HepG2 (cell line): ENCODE results near the gene NR1H3. TPM values are rescaled to one million over a fixed set of nuclear protein-coding genes. Genes with fewer than 3 reads are reported as not detected.

ENCODE experiments used
- BHLHE40 ChIP-seq: IDR thresholded peaks from 2 replicates; pipeline ENCODE4 v1.6.1; 2011; ENCODE audit warnings: low read length, improper control_type of control experiment
- CTCF ChIP-seq: sonication (generic); formaldehyde crosslinking; IDR thresholded peaks from 2 replicates; pipeline ENCODE4 v1.5.0; 2020; ENCODE audit warnings: mild to moderate bottlenecking, missing genetic modification reagents, moderate library complexity
- DR1 ChIP-seq: sonication (generic); formaldehyde crosslinking; IDR thresholded peaks from 2 replicates; pipeline ENCODE4 v1.8.0; 2021; ENCODE audit warnings: mild to moderate bottlenecking, missing genetic modification reagents, inconsistent platforms
- DRAP1 ChIP-seq: IDR thresholded peaks from 2 replicates; pipeline ENCODE4 v1.6.1; 2016; ENCODE audit warnings: missing genetic modification reagents, missing compliant biosample characterization
- EP300 ChIP-seq, 3 experiments: sonication (generic) in 1 of 3; formaldehyde crosslinking in 1 of 3; IDR thresholded peaks; 2 replicates each; pipeline versions ENCODE4 v1.5.1 to v1.6.1; 2011 to 2020; ENCODE audit warnings: low read depth in 2 of 3, low read length in 2 of 3, borderline replicate concordance in 1 of 3, improper control_type of control experiment in 1 of 3, mild to moderate bottlenecking in 1 of 3, missing genetic modification reagents in 1 of 3, moderate library complexity in 1 of 3
- FOXP4 ChIP-seq: sonication (generic); formaldehyde crosslinking; IDR thresholded peaks from 2 replicates; pipeline ENCODE4 v1.4.0; 2020; ENCODE audit warnings: missing genetic modification reagents
- HDAC1 ChIP-seq: sonication (generic); formaldehyde crosslinking; IDR thresholded peaks from 2 replicates; pipeline ENCODE4 v1.5.1; 2020; ENCODE audit warnings: mild to moderate bottlenecking, missing genetic modification reagents
- HES4 ChIP-seq: sonication (generic); formaldehyde crosslinking; IDR thresholded peaks from 2 replicates; pipeline ENCODE4 v1.9.0; 2021; ENCODE audit warnings: mild to moderate bottlenecking, missing genetic modification reagents, borderline replicate concordance
- POLR2AphosphoS5 ChIP-seq: IDR thresholded peaks from 2 replicates; pipeline ENCODE4 v1.6.1; 2012; ENCODE audit warnings: low read depth, low read length
- SP1 ChIP-seq, 2 experiments: fragments of 450-650 bp in 1 of 2; sonication (generic) in 1 of 2; formaldehyde crosslinking in 1 of 2; IDR thresholded peaks; 2 replicates each; pipeline versions ENCODE4 v1.4.0 to v1.6.1; 2016 to 2020; ENCODE audit warnings: missing genetic modification reagents in 1 of 2
- SSRP1 ChIP-seq: IDR thresholded peaks from 2 replicates; pipeline ENCODE4 v1.6.1; 2016; ENCODE audit warnings: control low read depth
- ZFX ChIP-seq: sonication (generic); formaldehyde crosslinking; IDR thresholded peaks from 2 replicates; pipeline ENCODE4 v1.4.0; 2020; ENCODE audit warnings: mild to moderate bottlenecking, low read depth, missing genetic modification reagents, moderate library complexity
- ZNF142 ChIP-seq: sonication (generic); formaldehyde crosslinking; IDR thresholded peaks from 2 replicates; pipeline ENCODE4 v1.4.0; 2020; ENCODE audit warnings: missing genetic modification reagents
- ZNF232 ChIP-seq: sonication (generic); formaldehyde crosslinking; IDR thresholded peaks from 2 replicates; pipeline ENCODE4 v1.4.0; 2020; ENCODE audit warnings: missing genetic modification reagents, borderline replicate concordance
- ZNF276 ChIP-seq: sonication (generic); formaldehyde crosslinking; IDR thresholded peaks from 2 replicates; pipeline ENCODE4 v1.4.0; 2020; ENCODE audit warnings: mild to moderate bottlenecking, low read depth, missing genetic modification reagents
- ZNF350 ChIP-seq: sonication (generic); formaldehyde crosslinking; IDR thresholded peaks from 2 replicates; pipeline ENCODE4 v1.4.0; 2020; ENCODE audit warnings: mild to moderate bottlenecking, low read depth, missing genetic modification reagents, borderline replicate concordance
- ZNF510 ChIP-seq: sonication (generic); formaldehyde crosslinking; IDR thresholded peaks from 2 replicates; pipeline ENCODE4 v1.4.0; 2020; ENCODE audit warnings: low read depth, mild to moderate bottlenecking, missing genetic modification reagents
- polyA plus RNA-seq, 8 experiments: library from polyadenylated mRNA; depleted of rRNA in 3 of 8; stranded (reverse) in 7 of 8; unstranded in 1 of 8; fragments of >200 nt; fragmentation: Illumina TruSeq in 4 of 8; extraction: Trizol in 4 of 8; gene quantifications; 2 replicates each; pipeline versions ENCODE4 v1.2.1 to v1.2.3, GENCODE V29; 2011 to 2016; ENCODE audit warnings: low read depth in 4 of 8, missing spikeins in 1 of 8, mixed read lengths in 1 of 8; ENCODE audit not compliant: insufficient read depth in 1 of 8
- total RNA-seq, 5 experiments: library from RNA; depleted of rRNA; stranded (reverse); fragments of >200 nt; fragmentation: Illumina TruSeq; extraction: Trizol; gene quantifications; 2 replicates each; pipeline ENCODE4 v1.2.3, GENCODE V29; 2016; ENCODE audit warnings: low read depth in 1 of 5

NR1H3 gene
- total and polyA plus RNA-seq, 2 of the 13 experiments (the other 11 are each of a cell fraction or from before 2014, with no cell fraction given) = 41.8 to 102 TPM

GRCh38 chr11:47253660-47254059, 4.1 kb upstream of the NR1H3 start (continued):
- peak; percentile 18; the same call in 1 of the 2 replicates for TF ChIP-seq FOXP4 (CRISPR knock-in tag)
- peak in 1 of 2 experiments; percentile 52; a peak in 1 of 4 replicates for TF ChIP-seq EP300 (IDR thresholded peaks at IDR 0.05; ENCODE audit: low read depth in 2 of 2, low read length in 2 of 2)
- TF ChIP-seq EP300 (CRISPR knock-in tag; IDR thresholded peaks at IDR 0.05; ENCODE audit: borderline replicate concordance) = 0 out of 2 replicates have a peak, but pooled peaks have one; percentile 7
- peak; percentile 43; the same call in 1 of the 2 replicates for TF ChIP-seq ZNF232
- peak; percentile 26; the same call in 1 of the 2 replicates for TF ChIP-seq ZNF350 (CRISPR knock-in tag)
- peak; percentile 37; the same call in 1 of the 2 replicates for TF ChIP-seq CTCF
- peak; percentile 48; the same call in 1 of the 2 replicates for TF ChIP-seq POLR2AphosphoS5
- peak; percentile 54; the same call in 1 of the 2 replicates for TF ChIP-seq HDAC1 (CRISPR knock-in tag)
- no peak for TF ChIP-seq HES4 (CRISPR knock-in tag)
- 0 out of 2 replicates have a peak, but pooled peaks have one; percentile 68 for TF ChIP-seq ZNF510 (CRISPR knock-in tag)
- TF ChIP-seq ZFX (CRISPR knock-in tag) = peak; percentile 55
- no peak for TF ChIP-seq ZNF276
- 0 out of 2 replicates have a peak, but pooled peaks have one; percentile 32 for TF ChIP-seq DRAP1
- TF ChIP-seq SSRP1 (CRISPR knock-in tag) = no peak
- TF ChIP-seq BHLHE40 = peak; percentile 18; the same call in 1 of the 2 replicates
- TF ChIP-seq DR1 = no peak
- TF ChIP-seq SP1 (IDR thresholded peaks at IDR 0.05) = no peak
- TF ChIP-seq SP1 (CRISPR knock-in tag; IDR thresholded peaks at IDR 0.05) = no peak
- no peak for TF ChIP-seq ZNF142
